ENCODE measurements around the gene ASF1B. TPM values are rescaled to one million over a fixed set of nuclear protein-coding genes. Genes with fewer than 3 reads are reported as not detected.
A peak's percentile ranks its signal among the peaks of the same experiment; 100 is the strongest.
"Not testable (repeated sequence)": the region's sequence is repeated elsewhere in the genome, so short reads cannot be mapped to it uniquely, and the experiment has no call there.

The ASF1B gene
- 1.9 TPM for polyA plus RNA-seq

GRCh38 chr19:14136509-14137281 is at the start of gene ASF1B:
Gene ASF1B, minus strand, starts transcription at chr19:14136589. Its CDS starts 133 bp downstream, at chr19:14136456.
- no peaks in the 10 kb centered on the region for H3K9me3 Mint-ChIP-seq
- peaks cover 5 to 18% (median 8%) of the 10 kb centered on the region in 3 donors for H3K4me1 Mint-ChIP-seq
- H3K36me3 Mint-ChIP-seq = no peaks in the 10 kb centered on the region
- H3K27ac Mint-ChIP-seq = peak within 1 kb of the TSS in 2 of 3 donors; percentile 46 to 94
- H3K4me3 Mint-ChIP-seq = peak within 1 kb of the TSS; percentile 81 to 99 (median 92)
- no peaks in the 10 kb centered on the region for H3K27me3 Mint-ChIP-seq

- not testable (repeated sequence) for H3K9me3 Mint-ChIP-seq, H3K27me3 Mint-ChIP-seq, H3K27ac Mint-ChIP-seq, H3K36me3 Mint-ChIP-seq, H3K4me1 Mint-ChIP-seq, H3K4me3 Mint-ChIP-seq
Observed at GRCh38 chr19:14185691-14186090, 49.3 kb upstream of the ASF1B start.

- H3K27me3 Mint-ChIP-seq = peaks cover 2% of the 10 kb centered on the region
- H3K4me1 Mint-ChIP-seq = peaks cover 0 to 1% (median 0%) of the 10 kb centered on the region in 3 donors
- H3K4me3 Mint-ChIP-seq = no peak overlapping the region
- no peak overlapping the region for H3K27ac Mint-ChIP-seq
- H3K9me3 Mint-ChIP-seq = no peaks in the 10 kb centered on the region
- H3K36me3 Mint-ChIP-seq = no peaks in the 10 kb centered on the region
Observed at GRCh38 chr19:14185158-14185557, 48.8 kb upstream of the ASF1B start.

- Mint-ChIP-seq H3K27me3 (peaks cover 2% of the 10 kb centered on the region), H3K36me3 (no peaks in the 10 kb centered on the region)
Observed at GRCh38 chr19:14183741-14184350, 47.5 kb upstream of the ASF1B start.

GRCh38 chr19:14182476-14182875 is 46.1 kb upstream of the ASF1B start:
- H3K27ac Mint-ChIP-seq = peak overlapping the region in 1 of 3 donors; percentile 53
- no peaks in the 10 kb centered on the region for H3K9me3 Mint-ChIP-seq
- H3K36me3 Mint-ChIP-seq = no peaks in the 10 kb centered on the region
- H3K4me1 Mint-ChIP-seq = no peaks in the 10 kb centered on the region
- no peak overlapping the region for H3K4me3 Mint-ChIP-seq
- H3K27me3 Mint-ChIP-seq = peaks cover 2% of the 10 kb centered on the region

More at GRCh38 chr19:14183741-14184350, 47.5 kb upstream of the ASF1B start:
- H3K27ac Mint-ChIP-seq = no peak overlapping the region
- H3K9me3 Mint-ChIP-seq = no peaks in the 10 kb centered on the region
- no peak overlapping the region for H3K4me3 Mint-ChIP-seq
- no peaks in the 10 kb centered on the region for H3K4me1 Mint-ChIP-seq

GRCh38 chr19:14181906-14182305 is 45.5 kb upstream of the ASF1B start:
- Mint-ChIP-seq H3K27ac (peak overlapping the region in 1 of 3 donors; percentile 53), H3K9me3 (no peaks in the 10 kb centered on the region), H3K36me3 (no peaks in the 10 kb centered on the region), H3K4me3 (no peak overlapping the region), H3K4me1 (no peaks in the 10 kb centered on the region), H3K27me3 (peaks cover 2% of the 10 kb centered on the region)

GRCh38 chr19:14181199-14181598 is 44.8 kb upstream of the ASF1B start:
- not testable (repeated sequence) for H3K4me1 Mint-ChIP-seq, H3K27ac Mint-ChIP-seq, H3K27me3 Mint-ChIP-seq, H3K36me3 Mint-ChIP-seq, H3K9me3 Mint-ChIP-seq, H3K4me3 Mint-ChIP-seq

- Mint-ChIP-seq H3K4me3 (no peak overlapping the region), H3K27ac (no peak overlapping the region)
Observed at GRCh38 chr19:14177496-14178074, 41.2 kb upstream of the ASF1B start.

GRCh38 chr19:14175351-14175792 is 39.0 kb upstream of the ASF1B start:
- H3K36me3 Mint-ChIP-seq = no peaks in the 10 kb centered on the region
- no peak overlapping the region for H3K27ac Mint-ChIP-seq
- peaks cover 0 to 3% (median 2%) of the 10 kb centered on the region in 3 donors for H3K4me1 Mint-ChIP-seq
- H3K4me3 Mint-ChIP-seq = no peak overlapping the region
- peaks cover 6% of the 10 kb centered on the region for H3K27me3 Mint-ChIP-seq
- H3K9me3 Mint-ChIP-seq = peaks cover 0 to 3% (median 2%) of the 10 kb centered on the region in 3 donors

More at GRCh38 chr19:14177496-14178074, 41.2 kb upstream of the ASF1B start:
- Mint-ChIP-seq H3K9me3 (no peaks in the 10 kb centered on the region), H3K27me3 (no peaks in the 10 kb centered on the region), H3K4me1 (peaks cover 0 to 3% (median 2%) of the 10 kb centered on the region in 3 donors), H3K36me3 (no peaks in the 10 kb centered on the region)

- peaks cover 0 to 3% (median 2%) of the 10 kb centered on the region in 3 donors for H3K4me1 Mint-ChIP-seq
- H3K27me3 Mint-ChIP-seq = peaks cover 6% of the 10 kb centered on the region
- H3K9me3 Mint-ChIP-seq = peaks cover 0 to 3% (median 2%) of the 10 kb centered on the region in 3 donors
- H3K4me3 Mint-ChIP-seq = no peak overlapping the region
- no peak overlapping the region for H3K27ac Mint-ChIP-seq
- H3K36me3 Mint-ChIP-seq = peaks cover 2% of the 10 kb centered on the region
Observed at GRCh38 chr19:14174883-14175282, 38.5 kb upstream of the ASF1B start.

- H3K9me3 Mint-ChIP-seq = peaks cover 0 to 3% (median 2%) of the 10 kb centered on the region in 3 donors
- H3K27ac Mint-ChIP-seq = no peak overlapping the region
- peaks cover 8 to 11% (median 10%) of the 10 kb centered on the region in 3 donors for H3K4me1 Mint-ChIP-seq
Observed at GRCh38 chr19:14168993-14169392, 32.6 kb upstream of the ASF1B start.

GRCh38 chr19:14168259-14168972 is 32.0 kb upstream of the ASF1B start:
- peak overlapping the region in 2 of 4 donors; percentile 54 to 81 for H3K4me3 Mint-ChIP-seq
- peaks cover 0 to 3% (median 2%) of the 10 kb centered on the region in 3 donors for H3K9me3 Mint-ChIP-seq
- peaks cover 8 to 11% (median 10%) of the 10 kb centered on the region in 3 donors for H3K4me1 Mint-ChIP-seq
- peaks cover 2% of the 10 kb centered on the region for H3K36me3 Mint-ChIP-seq
- peak overlapping the region in 1 of 3 donors; percentile 39 for H3K27ac Mint-ChIP-seq
- peaks cover 17% of the 10 kb centered on the region for H3K27me3 Mint-ChIP-seq

More at GRCh38 chr19:14168993-14169392, 32.6 kb upstream of the ASF1B start:
- Mint-ChIP-seq H3K4me3 (no peak overlapping the region), H3K36me3 (peaks cover 2% of the 10 kb centered on the region), H3K27me3 (peaks cover 17% of the 10 kb centered on the region)

- H3K27me3 Mint-ChIP-seq = peaks cover 20% of the 10 kb centered on the region
- H3K27ac Mint-ChIP-seq = no peak overlapping the region
- peaks cover 2% of the 10 kb centered on the region for H3K36me3 Mint-ChIP-seq
- peaks cover 0 to 3% (median 2%) of the 10 kb centered on the region in 3 donors for H3K9me3 Mint-ChIP-seq
- H3K4me3 Mint-ChIP-seq = peak overlapping the region in 3 of 4 donors; percentile 70 to 93 (median 86)
- H3K4me1 Mint-ChIP-seq = peaks cover 8 to 11% (median 10%) of the 10 kb centered on the region in 3 donors
Observed at GRCh38 chr19:14167576-14168138, 31.3 kb upstream of the ASF1B start.

GRCh38 chr19:14166999-14167575 is 30.7 kb upstream of the ASF1B start:
- H3K9me3 Mint-ChIP-seq = peaks cover 0 to 3% (median 2%) of the 10 kb centered on the region in 3 donors
- H3K36me3 Mint-ChIP-seq = peaks cover 2% of the 10 kb centered on the region
- H3K4me1 Mint-ChIP-seq = peaks cover 8 to 11% (median 10%) of the 10 kb centered on the region in 3 donors
- peak overlapping the region in 2 of 3 donors; percentile 38 to 46 for H3K27ac Mint-ChIP-seq
- peaks cover 22% of the 10 kb centered on the region for H3K27me3 Mint-ChIP-seq
- peak overlapping the region in 3 of 4 donors; percentile 70 to 93 (median 87) for H3K4me3 Mint-ChIP-seq
